Measurements from ENCODE around the gene TCF4. TPM values are rescaled to one million over a fixed set of nuclear protein-coding genes. Genes with fewer than 3 reads are reported as not detected.

Gene TCF4
- total and polyA plus RNA-seq, 4 donors = 14.3 to 356 (median 73.0) TPM

DNA sequence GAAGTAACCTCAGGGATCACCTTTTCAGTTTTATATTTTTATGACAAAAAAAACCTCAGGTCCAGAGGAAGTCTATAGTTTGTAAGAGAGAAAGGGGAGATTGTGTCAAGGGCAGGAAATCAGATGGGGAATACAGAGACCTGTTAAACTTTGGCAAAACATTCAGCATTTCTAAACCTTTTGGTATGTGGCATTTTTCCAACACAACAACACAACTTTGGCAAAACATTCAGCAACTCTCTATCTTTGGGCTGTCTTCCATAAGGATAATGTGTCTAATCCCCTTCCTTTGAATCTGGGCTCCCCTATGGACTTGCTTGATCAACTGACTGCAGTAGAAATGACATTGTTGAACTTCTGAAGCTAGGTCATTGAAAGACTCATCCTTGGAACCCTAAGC lies 408.2 kb downstream of the TCF4 start:
- Histone ChIP-seq H3K4me3 (no peak overlapping the region), H3K36me3 (ENCODE audit: control insufficient read depth in 4 of 4, insufficient read depth in 4 of 4, low read length in 4 of 4) (no peaks in the 10 kb centered on the region), H3K9ac (ENCODE audit: insufficient read depth in 1 of 2, low read length in 2 of 2) (no peak overlapping the region), H3K9me3 (ENCODE audit: control insufficient read depth in 4 of 4, insufficient read depth in 3 of 4, low read length in 3 of 4) (peaks cover 0 to 7% (median 0%) of the 10 kb centered on the region in 4 donors), H3K27ac (ENCODE audit: low read depth in 1 of 2, low read length in 1 of 2) (no peak overlapping the region), H3K4me1 (ENCODE audit: control insufficient read depth in 5 of 5, insufficient read depth in 5 of 5, low read length in 5 of 5) (peaks cover 0 to 11% (median 0%) of the 10 kb centered on the region in 5 donors), H3K27me3 (ENCODE audit: control insufficient read depth in 3 of 3, insufficient read depth in 3 of 3, low read length in 2 of 3) (no peaks in the 10 kb centered on the region)
- ATAC-seq (ENCODE audit: insufficient read depth, low FRiP score) (no peak), DNase-seq (peak in 2 of 3 donors; percentile 63 to 67)
- TF ChIP-seq, protein P1, sequence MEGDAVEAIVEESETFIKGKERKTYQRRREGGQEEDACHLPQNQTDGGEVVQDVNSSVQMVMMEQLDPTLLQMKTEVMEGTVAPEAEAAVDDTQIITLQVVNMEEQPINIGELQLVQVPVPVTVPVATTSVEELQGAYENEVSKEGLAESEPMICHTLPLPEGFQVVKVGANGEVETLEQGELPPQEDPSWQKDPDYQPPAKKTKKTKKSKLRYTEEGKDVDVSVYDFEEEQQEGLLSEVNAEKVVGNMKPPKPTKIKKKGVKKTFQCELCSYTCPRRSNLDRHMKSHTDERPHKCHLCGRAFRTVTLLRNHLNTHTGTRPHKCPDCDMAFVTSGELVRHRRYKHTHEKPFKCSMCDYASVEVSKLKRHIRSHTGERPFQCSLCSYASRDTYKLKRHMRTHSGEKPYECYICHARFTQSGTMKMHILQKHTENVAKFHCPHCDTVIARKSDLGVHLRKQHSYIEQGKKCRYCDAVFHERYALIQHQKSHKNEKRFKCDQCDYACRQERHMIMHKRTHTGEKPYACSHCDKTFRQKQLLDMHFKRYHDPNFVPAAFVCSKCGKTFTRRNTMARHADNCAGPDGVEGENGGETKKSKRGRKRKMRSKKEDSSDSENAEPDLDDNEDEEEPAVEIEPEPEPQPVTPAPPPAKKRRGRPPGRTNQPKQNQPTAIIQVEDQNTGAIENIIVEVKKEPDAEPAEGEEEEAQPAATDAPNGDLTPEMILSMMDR (IDR thresholded peaks at IDR 0.05; ENCODE audit: control extremely low read depth, extremely low read depth) = no peak

DNA sequence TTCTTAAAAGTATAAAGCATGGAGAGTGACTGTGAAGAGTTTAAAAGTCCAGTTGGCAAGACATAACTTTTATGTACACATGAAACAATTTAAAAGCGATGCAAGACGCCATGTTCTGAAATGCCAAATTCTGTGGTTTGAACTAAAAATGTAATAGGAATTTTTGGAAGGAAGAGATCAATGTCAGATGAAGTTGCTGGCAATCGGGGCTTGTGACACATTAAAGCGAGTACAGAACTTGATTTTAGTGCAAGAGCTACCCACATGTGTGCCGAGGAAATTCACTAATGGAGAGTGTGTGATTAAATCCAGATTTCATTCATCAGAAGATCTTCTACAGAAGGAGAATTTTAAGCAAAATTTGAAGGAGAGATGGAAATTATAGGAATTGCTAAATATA lies 408.6 kb downstream of the TCF4 start:
- TF ChIP-seq, protein P1 (IDR thresholded peaks at IDR 0.05; ENCODE audit: control extremely low read depth, extremely low read depth) = no peak
- no peak overlapping the region for H3K4me3 ChIP-seq

GRCh38 chr18:55173291-55173690 lies 414.7 kb downstream of the TCF4 start:
- TF ChIP-seq, protein P1 (IDR thresholded peaks at IDR 0.05; ENCODE audit: control extremely low read depth, extremely low read depth) = no peak
- Histone ChIP-seq H3K27ac (ENCODE audit: low read depth in 1 of 2, low read length in 1 of 2) (no peak overlapping the region), H3K4me3 (no peak overlapping the region), H3K36me3 (ENCODE audit: control insufficient read depth in 4 of 4, insufficient read depth in 4 of 4, low read length in 4 of 4) (no peaks in the 10 kb centered on the region), H3K9me3 (ENCODE audit: control insufficient read depth in 4 of 4, insufficient read depth in 3 of 4, low read length in 3 of 4) (peaks cover 0 to 7% (median 0%) of the 10 kb centered on the region in 4 donors), H3K4me1 (ENCODE audit: control insufficient read depth in 5 of 5, insufficient read depth in 5 of 5, low read length in 5 of 5) (no peaks in the 10 kb centered on the region), H3K27me3 (ENCODE audit: control insufficient read depth in 3 of 3, insufficient read depth in 3 of 3, low read length in 2 of 3) (no peaks in the 10 kb centered on the region), H3K9ac (ENCODE audit: insufficient read depth in 1 of 2, low read length in 2 of 2) (no peak overlapping the region)
- WGBS, 2 donors = 95 to 96% methylated on average over 2 of the region's 2 CpGs
- ATAC-seq (ENCODE audit: insufficient read depth, low FRiP score) = no peak
- DNase-seq = no peak

More for the DNA sequence above, 408.6 kb downstream of the TCF4 start:
- DNase-seq (peak in 2 of 3 donors; percentile 20 to 30), ATAC-seq (ENCODE audit: insufficient read depth, low FRiP score) (no peak)
- Histone ChIP-seq H3K9ac (ENCODE audit: insufficient read depth in 1 of 2, low read length in 2 of 2) (no peak overlapping the region), H3K27ac (ENCODE audit: low read depth in 1 of 2, low read length in 1 of 2) (no peak overlapping the region), H3K4me1 (ENCODE audit: control insufficient read depth in 5 of 5, insufficient read depth in 5 of 5, low read length in 5 of 5) (peaks cover 0 to 11% (median 0%) of the 10 kb centered on the region in 5 donors), H3K36me3 (ENCODE audit: control insufficient read depth in 4 of 4, insufficient read depth in 4 of 4, low read length in 4 of 4) (no peaks in the 10 kb centered on the region), H3K9me3 (ENCODE audit: control insufficient read depth in 4 of 4, insufficient read depth in 3 of 4, low read length in 3 of 4) (peaks cover 0 to 7% (median 0%) of the 10 kb centered on the region in 4 donors), H3K27me3 (ENCODE audit: control insufficient read depth in 3 of 3, insufficient read depth in 3 of 3, low read length in 2 of 3) (no peaks in the 10 kb centered on the region)
- 80 to 81% methylated on average over 5 of the region's 5 CpGs for WGBS, 2 donors

Small RNA genes lying within 50 kb of the gene (small RNA-seq; reads per million reads assigned to genes)
- not detected for gene MIR4529 (ENCODE audit: low replicate concordance)

Data from lung (tissue), 13 donors.